HG02852 (cell line): Measurements from ENCODE around the gene SPDEF.

Experiments used
- ATAC-seq: cut with Tn5 transposase; IDR thresholded peaks from one replicate; pipeline ENCODE4 v1.9.1; 2021; ENCODE audit warnings: mild to moderate bottlenecking, moderate library complexity; ENCODE audit not compliant: unreplicated experiment

Gene SPDEF

DNA sequence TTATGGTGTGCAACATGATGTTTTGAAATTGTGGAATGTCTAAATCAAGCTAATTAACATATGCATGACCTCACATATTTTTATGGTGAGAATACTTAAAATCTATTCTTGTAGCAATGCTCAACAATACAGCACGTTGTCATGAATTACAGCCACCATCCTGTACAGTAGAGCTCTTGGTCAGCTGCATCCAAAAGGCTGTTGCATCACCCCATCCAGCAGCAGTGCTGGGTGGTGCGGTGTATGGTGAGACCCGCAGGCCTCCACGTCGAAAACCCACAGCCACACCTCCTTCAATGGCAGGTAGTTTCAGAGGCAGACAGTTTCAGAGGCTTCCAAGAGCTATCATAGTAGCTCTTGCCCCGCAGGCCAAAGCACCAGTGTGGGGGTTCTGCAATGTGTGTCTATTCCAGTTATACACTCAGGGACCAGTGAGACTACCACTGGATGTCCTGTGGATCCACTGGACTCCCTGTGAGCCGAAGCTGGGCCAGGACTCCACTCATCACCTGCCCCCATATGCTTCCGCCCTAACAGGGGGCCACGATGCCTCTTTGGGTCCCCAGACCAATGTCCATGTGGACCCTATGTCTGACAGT, 66.8 kb downstream of the SPDEF start:
- no peak for ATAC-seq
